ENCODE data around the gene RFX5.
"Not testable (repeated sequence)": the region's sequence is repeated elsewhere in the genome, so short reads cannot be mapped to it uniquely, and the experiment has no call there.

Gene RFX5

DNA sequence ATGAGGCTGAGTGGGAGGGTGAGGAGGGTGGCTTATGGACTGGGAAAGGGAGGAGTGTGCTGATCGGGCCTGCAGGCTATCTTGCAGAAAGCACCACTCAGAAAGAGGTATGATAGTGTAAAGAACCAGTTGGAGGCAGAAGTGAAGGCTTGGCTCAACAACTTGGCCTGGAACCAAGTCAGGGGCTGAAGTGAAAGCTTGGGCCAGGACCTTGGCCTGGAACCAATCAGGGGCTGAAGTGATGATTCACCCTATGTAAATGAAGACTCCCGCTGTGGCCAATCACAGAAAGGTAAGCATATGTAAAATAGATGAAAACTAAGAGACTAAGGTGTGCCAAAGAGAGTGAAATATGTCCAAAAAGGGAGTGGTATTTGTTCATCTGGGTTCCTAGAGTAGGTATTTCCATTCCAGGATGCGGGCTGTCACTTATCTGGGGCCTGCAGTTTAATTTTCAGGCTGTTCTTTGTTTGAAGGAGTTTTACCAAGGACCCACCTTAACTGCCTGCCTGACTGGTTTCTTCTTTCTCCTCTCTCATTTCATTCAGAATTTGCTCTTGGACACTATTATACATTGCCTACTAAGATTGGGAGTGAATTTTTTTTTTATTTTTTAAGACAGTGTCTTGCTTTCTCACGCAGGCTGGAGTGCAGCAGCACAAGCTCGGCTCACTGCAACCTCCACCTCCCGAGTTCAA, 5.1 kb upstream of the RFX5 start:
- TF ChIP-seq POLR2AphosphoS5 (IDR thresholded peaks at IDR 0.05; ENCODE audit: low read depth, low read length) (no peak), TAF1 (IDR thresholded peaks at IDR 0.05; ENCODE audit: borderline replicate concordance, low read depth, low read length) (no peak), POLR2A (IDR thresholded peaks at IDR 0.05; ENCODE audit: low read depth, low read length) (no peak)
- DNase-seq (ENCODE audit: insufficient read length) (no peak), FAIRE-seq (no peak)

DNA sequence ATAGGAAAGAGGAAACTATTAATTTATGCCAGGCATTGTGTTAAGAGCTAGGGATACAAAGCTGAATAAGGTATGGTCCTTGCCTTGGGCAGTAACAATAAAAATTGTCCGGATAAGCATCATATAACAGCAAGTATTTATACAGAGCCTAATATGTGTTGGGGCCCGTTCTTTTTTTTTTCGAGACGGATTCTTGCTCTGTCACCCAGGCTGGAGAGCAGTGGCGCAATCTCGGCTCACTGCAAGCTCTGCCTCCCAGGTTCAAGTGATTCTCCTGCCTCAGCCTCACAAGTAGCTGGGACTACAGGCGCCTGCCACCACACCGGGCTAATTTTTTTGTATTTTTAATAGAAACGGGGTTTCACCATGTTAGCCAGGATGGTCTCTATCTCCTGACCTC, 3.3 kb upstream of the RFX5 start:
- not testable (repeated sequence) for FAIRE-seq; DNase-seq (ENCODE audit: insufficient read length)

DNA sequence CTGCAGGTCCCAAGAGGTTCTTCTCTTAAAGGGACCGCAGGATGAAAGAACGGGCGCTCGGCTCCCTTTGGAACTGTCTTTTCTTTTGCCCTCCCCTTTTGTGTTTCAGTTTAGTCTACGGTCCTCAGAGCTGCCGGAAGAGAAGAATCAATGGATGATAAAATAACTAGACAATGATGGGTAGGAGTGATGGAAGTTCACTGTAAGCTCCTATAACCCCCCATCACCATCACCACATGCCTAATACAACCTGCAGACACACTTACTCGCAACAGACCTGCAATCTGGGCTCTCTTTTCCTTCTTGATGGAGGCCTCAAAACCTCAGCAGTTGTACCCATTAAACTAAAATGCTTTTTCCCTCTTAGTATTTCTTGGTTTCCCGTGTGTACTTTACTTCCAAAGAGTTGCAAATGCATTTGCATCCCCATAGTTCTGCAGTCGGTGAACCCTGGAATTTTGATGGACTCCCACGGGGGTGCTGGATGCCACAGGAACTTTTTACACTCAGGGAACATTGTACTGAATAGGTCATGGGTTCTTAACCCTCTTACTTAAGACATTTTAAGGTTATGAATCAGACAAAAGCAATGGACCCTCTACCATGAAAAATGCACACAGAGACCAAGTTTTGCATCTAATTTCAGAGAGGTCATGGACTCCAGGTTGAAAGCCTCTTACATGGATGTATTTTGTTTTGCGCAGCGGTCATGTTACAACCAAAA, 633 bp upstream of the RFX5 start:
- no peak for TF ChIP-seq POLR2AphosphoS5 (IDR thresholded peaks at IDR 0.05; ENCODE audit: low read depth, low read length)
- TF ChIP-seq POLR2A (IDR thresholded peaks at IDR 0.05; ENCODE audit: low read depth, low read length), result no peak
- no peak for TF ChIP-seq TAF1 (IDR thresholded peaks at IDR 0.05; ENCODE audit: borderline replicate concordance, low read depth, low read length)
- FAIRE-seq (peak; percentile 33), DNase-seq (ENCODE audit: insufficient read length) (no peak)

DNA sequence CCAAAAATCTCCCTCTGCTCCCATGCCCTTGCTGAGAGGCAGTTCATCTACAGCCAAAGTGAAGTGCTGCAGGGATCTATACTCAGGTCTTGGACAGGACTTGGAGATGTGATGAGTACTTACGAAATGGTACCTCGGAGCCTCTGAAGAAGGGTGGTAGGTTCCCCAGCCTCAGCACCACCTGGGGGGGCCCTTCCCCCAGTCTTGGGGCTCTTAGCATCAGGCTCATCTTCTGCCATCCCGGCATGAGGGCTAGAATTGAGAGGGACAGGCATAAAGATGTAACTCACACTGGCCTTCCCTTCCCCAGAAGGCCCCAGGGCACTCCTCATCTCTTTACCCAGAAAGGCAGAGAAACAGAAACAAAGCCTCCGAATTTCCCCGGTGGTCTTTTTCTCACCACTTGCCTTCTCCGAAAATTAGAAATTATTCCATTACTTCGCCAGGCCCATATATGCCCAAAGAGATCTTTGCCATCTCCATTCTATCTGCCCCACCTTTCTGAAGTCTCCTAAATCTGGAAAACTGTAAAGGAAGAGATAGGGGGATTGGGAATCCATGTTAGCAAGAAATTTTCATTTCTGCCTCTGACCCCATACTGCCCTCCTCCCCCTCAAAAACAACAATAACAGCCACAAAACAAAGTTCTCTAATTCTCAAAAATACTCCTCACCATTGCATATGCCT, 827 bp downstream of the RFX5 start:
- DNase-seq (ENCODE audit: insufficient read length) (no peak), FAIRE-seq (no peak)
- TF ChIP-seq POLR2AphosphoS5 (IDR thresholded peaks at IDR 0.05; ENCODE audit: low read depth, low read length) (no peak; the same call in 1 of the 2 replicates), POLR2A (IDR thresholded peaks at IDR 0.05; ENCODE audit: low read depth, low read length) (no peak), TAF1 (IDR thresholded peaks at IDR 0.05; ENCODE audit: borderline replicate concordance, low read depth, low read length) (no peak)

DNA sequence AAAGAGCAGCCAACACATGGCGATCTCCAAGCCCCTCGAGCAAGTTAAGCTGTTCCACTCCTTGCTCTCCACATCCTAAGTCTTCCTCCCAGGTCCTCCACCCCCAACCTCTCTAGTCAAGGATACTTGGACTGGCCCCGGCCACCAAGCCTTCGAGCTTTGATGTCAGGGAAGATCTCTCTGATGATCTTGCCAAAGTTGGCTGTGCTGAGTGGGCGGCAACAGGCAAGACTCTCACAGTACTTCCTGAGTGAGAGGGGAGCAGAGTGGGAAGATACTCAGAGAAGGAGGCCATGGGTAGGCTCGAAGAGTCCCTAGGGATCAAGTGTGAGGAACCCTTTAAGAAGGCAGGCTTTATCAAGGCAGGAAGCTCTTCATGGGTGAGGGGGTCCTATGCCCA, 2.8 kb downstream of the RFX5 start:
- TF ChIP-seq POLR2A (IDR thresholded peaks at IDR 0.05; ENCODE audit: low read depth, low read length) (no peak), POLR2AphosphoS5 (IDR thresholded peaks at IDR 0.05; ENCODE audit: low read depth, low read length) (no peak), TAF1 (IDR thresholded peaks at IDR 0.05; ENCODE audit: borderline replicate concordance, low read depth, low read length) (no peak)
- FAIRE-seq (no peak), DNase-seq (ENCODE audit: insufficient read length) (no peak)

DNA sequence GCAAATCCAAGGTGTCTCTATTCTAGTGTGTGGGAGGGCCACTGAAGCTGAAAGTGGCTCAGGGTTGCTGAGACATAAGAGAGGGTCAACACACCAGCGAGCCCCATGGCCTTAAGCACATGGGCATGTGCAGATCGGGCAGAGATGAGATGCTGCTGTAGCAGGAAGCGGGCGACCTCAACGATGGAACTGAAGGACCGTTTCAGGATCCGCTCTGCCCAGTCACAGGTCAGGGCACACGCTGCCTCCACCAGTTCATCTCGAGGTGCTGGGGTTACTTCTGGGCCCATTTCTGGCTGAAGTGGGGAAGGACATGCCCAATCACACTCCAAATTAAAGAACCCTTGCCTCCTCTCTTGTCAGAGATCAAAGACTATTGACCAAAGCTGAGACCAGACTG, 3.5 kb downstream of the RFX5 start:
- TF ChIP-seq POLR2A (IDR thresholded peaks at IDR 0.05; ENCODE audit: low read depth, low read length) (no peak), POLR2AphosphoS5 (IDR thresholded peaks at IDR 0.05; ENCODE audit: low read depth, low read length) (0 out of 2 replicates have a peak, but pooled peaks have one; percentile 20)
- FAIRE-seq, result no peak
- DNase-seq (ENCODE audit: insufficient read length), result no peak

DNA sequence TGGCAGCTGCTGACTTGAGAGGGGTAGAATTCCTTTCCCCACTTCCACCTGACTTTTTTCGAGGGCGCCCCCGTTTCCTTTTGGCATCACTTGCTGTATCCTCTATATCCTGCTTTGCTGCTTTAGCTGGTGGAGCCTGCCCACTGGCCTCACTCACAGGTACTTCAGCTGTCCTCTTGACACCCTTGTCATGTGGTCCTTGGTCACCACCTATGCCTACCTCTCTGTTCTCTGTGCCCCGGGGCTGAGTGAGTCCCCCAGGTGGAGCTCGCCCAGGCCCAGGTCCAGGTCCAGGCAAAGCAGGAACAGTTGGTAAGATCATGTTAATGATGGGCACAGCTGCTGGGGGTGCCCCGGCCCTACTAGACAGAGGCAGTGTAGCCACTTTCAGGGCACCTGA, 4.5 kb downstream of the RFX5 start:
- TF ChIP-seq POLR2AphosphoS5 (IDR thresholded peaks at IDR 0.05; ENCODE audit: low read depth, low read length), result no peak
- no peak for TF ChIP-seq POLR2A (IDR thresholded peaks at IDR 0.05; ENCODE audit: low read depth, low read length)
- TF ChIP-seq TAF1 (IDR thresholded peaks at IDR 0.05; ENCODE audit: borderline replicate concordance, low read depth, low read length), result no peak
- FAIRE-seq (no peak), DNase-seq (ENCODE audit: insufficient read length) (no peak)

DNA sequence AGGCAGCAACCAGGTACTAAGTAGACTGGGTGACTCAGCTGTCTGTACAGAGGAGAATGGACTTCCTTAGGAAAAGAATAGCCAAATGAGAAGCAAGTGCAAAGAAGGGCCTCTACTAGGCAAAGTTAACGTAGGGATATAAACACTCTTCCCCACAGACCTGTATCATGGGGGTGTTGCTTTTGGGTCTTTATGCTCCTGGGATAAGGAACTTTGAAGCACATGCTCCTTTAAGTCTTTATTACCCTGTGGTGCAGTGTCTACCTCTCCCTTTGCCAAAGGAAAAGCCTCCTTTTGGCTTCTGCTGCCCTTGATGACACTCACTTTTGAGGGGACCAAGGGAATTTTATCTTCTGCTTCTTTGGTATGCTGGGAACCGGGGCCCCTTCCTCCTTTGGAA, 5.0 kb downstream of the RFX5 start:
- TF ChIP-seq POLR2A (IDR thresholded peaks at IDR 0.05; ENCODE audit: low read depth, low read length) (peak; percentile 12; the same call in 1 of the 2 replicates), POLR2AphosphoS5 (IDR thresholded peaks at IDR 0.05; ENCODE audit: low read depth, low read length) (no peak)
- DNase-seq (ENCODE audit: insufficient read length) (no peak), FAIRE-seq (no peak)

DNA sequence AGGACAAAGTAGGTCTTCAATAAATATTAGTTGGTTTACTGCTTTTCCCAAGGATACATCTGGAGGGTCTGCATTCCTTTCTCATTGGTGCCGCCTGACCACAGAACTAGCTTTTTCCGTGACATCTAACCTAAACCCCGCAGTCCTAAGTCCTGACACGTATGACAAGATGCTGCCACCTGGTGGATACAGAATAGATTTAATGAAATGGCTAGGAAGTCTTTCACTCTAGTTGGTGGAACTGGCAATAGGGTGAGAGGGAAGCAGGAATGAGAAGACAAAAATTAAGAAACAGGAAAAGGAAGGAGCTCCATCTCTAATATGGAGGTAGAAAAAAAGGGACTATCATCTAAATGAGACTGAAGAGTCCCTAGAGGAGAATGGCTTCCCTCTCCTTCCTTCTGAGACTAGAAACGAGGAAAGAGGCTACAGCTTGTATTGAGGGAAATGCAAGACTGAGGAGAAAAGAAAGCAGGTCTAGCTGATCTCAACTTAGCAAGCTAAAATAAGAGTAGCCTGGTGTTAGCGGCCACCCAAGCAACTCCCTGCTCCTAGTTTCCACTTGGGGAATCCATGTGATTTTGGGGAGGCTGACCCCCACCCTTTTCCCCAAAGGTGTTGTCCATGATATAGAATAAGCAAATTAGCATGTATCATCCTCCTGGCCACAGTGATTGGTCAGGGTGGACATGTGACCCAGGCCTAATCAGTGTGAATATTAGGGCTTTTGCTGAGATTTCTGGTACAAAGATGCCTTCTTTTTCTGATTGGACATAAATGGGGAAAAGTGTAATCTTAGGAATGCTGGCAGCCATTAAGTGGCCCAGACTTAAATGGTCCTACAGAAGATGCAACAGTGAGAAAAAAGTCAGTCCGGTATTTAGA, 5.9 kb downstream of the RFX5 start:
- FAIRE-seq (peak; percentile 63), DNase-seq (ENCODE audit: insufficient read length) (no peak)
- TF ChIP-seq POLR2A (IDR thresholded peaks at IDR 0.05; ENCODE audit: low read depth, low read length) (peak; percentile 56; the same call in 1 of the 2 replicates), POLR2AphosphoS5 (IDR thresholded peaks at IDR 0.05; ENCODE audit: low read depth, low read length) (peak; percentile 50; the same call in 1 of the 2 replicates), TAF1 (IDR thresholded peaks at IDR 0.05; ENCODE audit: borderline replicate concordance, low read depth, low read length) (no peak)

DNA sequence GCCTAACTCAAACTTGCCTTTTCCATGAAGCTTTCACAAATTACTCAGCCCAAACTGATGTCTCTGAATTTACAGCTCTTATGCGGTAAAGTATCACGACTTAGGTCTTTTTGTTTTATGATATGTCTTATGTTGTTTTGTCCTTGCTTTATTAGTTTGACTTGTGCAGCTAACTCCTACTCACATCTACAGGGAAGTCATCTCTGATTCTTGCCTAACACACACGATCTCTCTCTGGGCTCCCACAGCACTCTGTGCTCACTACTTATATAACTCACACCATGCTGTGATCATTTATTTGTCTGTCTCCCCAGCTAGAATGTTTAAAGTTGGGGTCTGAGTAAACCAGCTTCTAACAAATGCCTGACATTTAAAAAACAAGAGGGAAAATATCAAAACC, 10.5 kb downstream of the RFX5 start:
- TF ChIP-seq TAF1 (IDR thresholded peaks at IDR 0.05; ENCODE audit: borderline replicate concordance, low read depth, low read length) (no peak), POLR2AphosphoS5 (IDR thresholded peaks at IDR 0.05; ENCODE audit: low read depth, low read length) (no peak), POLR2A (IDR thresholded peaks at IDR 0.05; ENCODE audit: low read depth, low read length) (no peak)
- FAIRE-seq, result no peak
- no peak for DNase-seq (ENCODE audit: insufficient read length)

DNA sequence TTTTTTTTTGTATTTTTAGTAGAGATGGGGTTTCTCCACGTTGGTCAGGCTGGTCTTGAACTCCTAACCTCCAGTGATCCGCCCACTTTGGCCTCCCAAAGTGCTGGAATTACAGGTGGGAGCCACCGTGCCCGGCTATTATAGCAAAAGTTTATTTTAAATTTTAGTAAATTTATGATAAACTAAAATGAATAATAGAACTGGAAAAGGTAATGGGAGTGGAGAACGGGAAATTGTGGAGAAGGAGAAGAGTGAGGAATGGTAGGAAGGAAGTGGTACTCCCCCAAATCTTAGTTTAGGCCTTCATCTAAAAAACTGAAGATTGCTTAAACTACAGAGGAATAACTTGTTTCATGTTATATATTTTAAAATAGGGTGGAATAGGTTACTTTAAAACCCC, 12.2 kb downstream of the RFX5 start:
- TF ChIP-seq POLR2A (IDR thresholded peaks at IDR 0.05; ENCODE audit: low read depth, low read length) (no peak), POLR2AphosphoS5 (IDR thresholded peaks at IDR 0.05; ENCODE audit: low read depth, low read length) (no peak), TAF1 (IDR thresholded peaks at IDR 0.05; ENCODE audit: borderline replicate concordance, low read depth, low read length) (no peak)
- FAIRE-seq (no peak), DNase-seq (ENCODE audit: insufficient read length) (no peak)
